Left ventricle myocardium superior (tissue), 1 donor: ENCODE data around the gene RHBDF2. TPM values are rescaled to one million over a fixed set of nuclear protein-coding genes. Genes with fewer than 3 reads are reported as not detected.
A peak's percentile ranks its signal among the peaks of the same experiment; 100 is the strongest.

ENCODE experiments used
- ATAC-seq: fragments of 200-7000 bp; cut with Tn5 transposase; one replicate; pipeline ENCODE4 v1.9.1; 2020; ENCODE audit warnings: mild to moderate bottlenecking, moderate library complexity
- DNase-seq: peaks from one replicate; pipeline ENCODE4 v3.0.0-alpha.2; 2020
- intact Hi-C: fragments of 100-400 bp; cut with micrococcal nuclease; formaldehyde crosslinking; loops from one replicate; pipeline ENCODE4 v1.11.0; 2022
- total RNA-seq: library from RNA; stranded (reverse); fragmentation: NEBNext Ultra II Directional; extraction: Animal tissue kit (Norgen Biotek cat#: 25700); gene quantifications from one replicate; pipeline ENCODE4 v1.2.1, GENCODE V29; 2021
- donor health status: DM: no; HTN: yes; CAD: no; lungs with severe emphysema.

The RHBDF2 gene
- total RNA-seq, 1 donor from 2014 or later: 17.7 TPM

DNA sequence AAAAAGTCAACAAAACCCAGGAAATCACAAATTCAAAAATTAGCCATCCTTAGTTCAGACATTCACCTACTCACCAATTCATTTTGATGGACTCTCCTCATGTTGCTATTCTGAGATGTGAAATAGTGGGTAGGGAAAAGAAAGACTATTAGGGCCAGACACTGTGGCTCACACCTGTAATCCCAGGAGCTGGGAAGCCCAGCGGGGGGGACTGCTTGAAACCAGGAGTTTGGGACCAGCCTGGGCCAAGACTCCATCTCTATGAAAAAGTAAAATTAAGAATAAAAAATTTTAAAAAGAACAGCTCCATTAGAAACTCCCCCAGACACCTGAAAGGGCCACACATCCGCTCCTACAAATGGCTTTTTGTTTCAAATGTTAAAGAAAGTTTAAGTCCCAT is 69.7 kb downstream of the RHBDF2 start:
- no peak for DNase-seq
- intact Hi-C loops: no loop called here
- no peak for ATAC-seq

DNA sequence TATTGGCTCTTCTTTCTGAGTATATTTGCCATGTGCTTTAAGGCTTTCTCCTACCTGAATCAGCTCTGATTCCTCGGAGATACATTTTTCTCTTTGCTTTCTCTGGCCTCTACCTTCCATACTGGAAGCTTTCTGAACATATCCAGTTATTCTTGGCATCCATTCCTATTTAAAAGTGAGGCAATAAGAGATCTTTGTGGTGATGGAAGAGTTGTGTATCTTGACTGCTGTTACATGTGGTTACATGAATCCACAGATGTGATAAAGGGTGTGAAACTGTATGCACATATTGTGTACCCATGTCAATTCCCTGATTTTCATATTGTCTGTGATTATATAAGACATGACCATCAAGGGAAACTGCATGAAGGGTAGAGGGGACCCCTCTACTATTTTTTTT is 72.7 kb downstream of the RHBDF2 start:
- ATAC-seq (no peak), DNase-seq (no peak)
- intact Hi-C loops: no loop called here

- ATAC-seq: peak; percentile 14
- DNase-seq: peak; percentile 60
- intact Hi-C loops: no loop called here
Measured at GRCh38 chr17:76427501-76428231, 73.6 kb downstream of the RHBDF2 start.

- intact Hi-C loops: no loop called here
- ATAC-seq (no peak), DNase-seq (no peak)
Measured at GRCh38 chr17:76426853-76427252, 74.4 kb downstream of the RHBDF2 start.

GRCh38 chr17:76422860-76423259 is 78.4 kb downstream of the RHBDF2 start:
- DNase-seq: no peak
- intact Hi-C loops: no loop called here
- ATAC-seq: no peak

DNA sequence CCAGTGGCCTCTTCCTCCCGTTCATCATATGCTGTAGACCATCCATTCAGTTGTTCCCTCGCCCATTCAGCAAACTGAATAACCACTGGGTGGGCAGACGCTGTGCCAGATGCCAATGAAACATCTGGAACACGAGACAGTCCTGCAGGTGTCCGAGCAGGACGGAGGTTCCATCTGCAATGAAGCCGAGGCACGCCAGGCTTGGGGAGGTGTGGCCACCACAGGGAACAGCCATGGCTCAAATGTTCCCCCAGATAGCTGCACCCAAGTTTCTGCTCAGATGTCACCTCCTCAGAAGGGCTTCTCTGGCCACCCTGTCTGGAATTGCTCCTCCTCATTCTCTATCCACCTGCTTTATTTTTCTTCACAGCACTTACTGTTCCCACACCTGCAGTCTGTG is 78.8 kb downstream of the RHBDF2 start:
- ATAC-seq (no peak), DNase-seq (no peak)
- intact Hi-C loops: no loop called here

GRCh38 chr17:76421044-76421407 is 80.2 kb downstream of the RHBDF2 start:
- peak; percentile 70 for DNase-seq

More at GRCh38 chr17:76421044-76421407, 80.2 kb downstream of the RHBDF2 start:
- ATAC-seq: peak; percentile 86
- intact Hi-C loops: no loop called here

Other genes starting within 250 kb of the RHBDF2 start
- gene UBALD2, start 236.1 kb downstream of the RHBDF2 start, total RNA-seq: 35.4 TPM
- gene QRICH2, start 193.1 kb downstream of the RHBDF2 start, total RNA-seq: 2.7 TPM
- gene PRPSAP1, start 147.5 kb downstream of the RHBDF2 start, total RNA-seq: 38.8 TPM
- 2.7 TPM for gene SPHK1, start 116.8 kb downstream of the RHBDF2 start, total RNA-seq
- gene UBE2O, start 48.3 kb downstream of the RHBDF2 start, total RNA-seq: 39.0 TPM
- gene AANAT, start 33.8 kb downstream of the RHBDF2 start, total RNA-seq: not detected
- 28.0 TPM for gene CYGB, start 36.3 kb upstream of the RHBDF2 start, total RNA-seq
- gene PRCD, start 38.6 kb upstream of the RHBDF2 start, total RNA-seq: 4.3 TPM
- gene ST6GALNAC2, start 84.4 kb upstream of the RHBDF2 start, total RNA-seq: 5.1 TPM
- gene ST6GALNAC1, start 142.3 kb upstream of the RHBDF2 start, total RNA-seq: 3.8 TPM
- 364 TPM for gene MXRA7, start 209.5 kb upstream of the RHBDF2 start, total RNA-seq
- 68.6 TPM for gene JMJD6, start 225.2 kb upstream of the RHBDF2 start, total RNA-seq
- gene METTL23, start 225.4 kb upstream of the RHBDF2 start, total RNA-seq: 21.0 TPM
- gene SRSF2, start 235.9 kb upstream of the RHBDF2 start, total RNA-seq: 78.0 TPM
- 21.3 TPM for gene MFSD11, start 236.7 kb upstream of the RHBDF2 start, total RNA-seq